PC-3 (cell line): ENCODE data around the gene ZNF324B. TPM values are rescaled to one million over a fixed set of nuclear protein-coding genes. Genes with fewer than 3 reads are reported as not detected.

Experiments used
- ATAC-seq: fragments of 200-7000 bp; cut with Tn5 transposase; 2 replicates; pipeline ENCODE4 v1.9.1; 2020; ENCODE audit warnings: mild to moderate bottlenecking, moderate library complexity
- BruUV-seq: library from RNA; stranded (reverse); fragments of 400-500 nt; replicated peaks from 2 replicates; lab custom pipeline; 2021; lab: Mats Ljungman, UMichigan
- CTCF ChIA-PET: fragments of 300-600 bp; sonication (Branson Sonifier 250); formaldehyde crosslinking; loops from one replicate; lab custom pipeline; 2022; ENCODE audit warnings: antibody characterized with exemption; lab: Charles Lee
- POLR2A ChIA-PET: fragments of 300-600 bp; sonication (Branson Sonifier 250); formaldehyde crosslinking; loops from one replicate; lab custom pipeline; 2022; ENCODE audit warnings: antibody characterized with exemption; ENCODE audit not compliant: unreplicated experiment; lab: Charles Lee
- DNase-seq: peaks from one replicate; pipeline ENCODE4 v3.0.0-alpha.2; 2015
- H2AFZ ChIP-seq: fragments of 300-600 bp; sonication (generic); 2 replicates; pipeline ENCODE4 v1.6.0; 2016; ENCODE audit warnings: antibody characterized with exemption, low read length
- H3F3A ChIP-seq: fragments of 300-600 bp; sonication (generic); one replicate; pipeline ENCODE4 v1.6.0; 2017; ENCODE audit warnings: antibody characterized with exemption, low read length, control low read depth, mild to moderate bottlenecking; ENCODE audit not compliant: unreplicated experiment
- H3K27ac ChIP-seq: fragments of 300-600 bp; sonication (generic); 2 replicates; pipeline ENCODE4 v1.5.1; 2016; ENCODE audit warnings: mild to moderate bottlenecking, low read length
- H3K27me3 ChIP-seq: fragments of 300-600 bp; sonication (generic); 2 replicates; pipeline ENCODE4 v1.6.1; 2016; ENCODE audit warnings: low read length, mixed read lengths
- H3K36me3 ChIP-seq: fragments of 300-600 bp; sonication (generic); 2 replicates; pipeline ENCODE4 v1.6.1; 2016; ENCODE audit warnings: low read depth, mixed run types, low read length, mixed read lengths
- H3K4me1 ChIP-seq: fragments of 300-600 bp; sonication (generic); 2 replicates; pipeline ENCODE4 v1.5.1; 2016; ENCODE audit warnings: low read length; ENCODE audit not compliant: insufficient read depth
- H3K4me2 ChIP-seq: fragments of 300-600 bp; sonication (generic); 2 replicates; pipeline ENCODE4 v1.6.0; 2016; ENCODE audit warnings: low read length
- H3K4me3 ChIP-seq: fragments of 300-600 bp; sonication (generic); 2 replicates; pipeline ENCODE4 v1.5.1; 2016; ENCODE audit warnings: mild to moderate bottlenecking, low read length, mixed read lengths
- H3K79me2 ChIP-seq: fragments of 300-600 bp; sonication (generic); 2 replicates; pipeline ENCODE4 v1.6.1; 2017; ENCODE audit warnings: low read length, mixed read lengths
- H3K9ac ChIP-seq: fragments of 300-600 bp; sonication (generic); 2 replicates; pipeline ENCODE4 v1.6.0; 2016; ENCODE audit warnings: mild to moderate bottlenecking, low read length
- H3K9me2 ChIP-seq: fragments of 300-600 bp; sonication (generic); replicated peaks from 2 replicates; pipeline ENCODE4 v1.6.1; 2016; ENCODE audit warnings: mixed run types, low read length, mixed read lengths
- H3K9me3 ChIP-seq: fragments of 300-600 bp; sonication (generic); 2 replicates; pipeline ENCODE4 v1.6.1; 2016; ENCODE audit warnings: low read length, mixed read lengths
- H4K20me1 ChIP-seq: fragments of 300-600 bp; sonication (generic); 2 replicates; pipeline ENCODE4 v1.6.1; 2016; ENCODE audit warnings: low read length, mixed read lengths
- EZH2 ChIP-seq: fragments of 300-600 bp; sonication (generic); IDR thresholded peaks from one replicate; pipeline ENCODE4 v1.6.1; 2017; ENCODE audit warnings: antibody characterized with exemption, mild to moderate bottlenecking, low read length; ENCODE audit not compliant: unreplicated experiment
- EZH2phosphoT487 ChIP-seq: fragments of 300-600 bp; sonication (generic); IDR thresholded peaks from 2 replicates; pipeline ENCODE4 v1.6.1; 2018; ENCODE audit warnings: mild to moderate bottlenecking, antibody characterized with exemption, low read length, borderline replicate concordance
- intact Hi-C: fragments of 100-400 bp; cut with micrococcal nuclease; formaldehyde crosslinking; loops from 2 replicates; pipeline ENCODE4 v1.9.0; 2023
- total RNA-seq: library from RNA; depleted of rRNA; stranded (reverse); fragments of >200 nt; gene quantifications from 2 replicates; pipeline ENCODE4 v1.2.3, GENCODE V29; 2014
- TF ChIP-seq, protein P1 (sequence below): fragments of 300-600 bp; sonication (generic); conservative IDR thresholded peaks from 2 replicates; pipeline ENCODE4 v1.5.1; 2017; ENCODE audit warnings: antibody characterized with exemption, low read depth, mild to moderate bottlenecking, low read length

The ZNF324B gene
- total RNA-seq, 1 experiment from 2014 or later, result 11.2 TPM

DNA sequence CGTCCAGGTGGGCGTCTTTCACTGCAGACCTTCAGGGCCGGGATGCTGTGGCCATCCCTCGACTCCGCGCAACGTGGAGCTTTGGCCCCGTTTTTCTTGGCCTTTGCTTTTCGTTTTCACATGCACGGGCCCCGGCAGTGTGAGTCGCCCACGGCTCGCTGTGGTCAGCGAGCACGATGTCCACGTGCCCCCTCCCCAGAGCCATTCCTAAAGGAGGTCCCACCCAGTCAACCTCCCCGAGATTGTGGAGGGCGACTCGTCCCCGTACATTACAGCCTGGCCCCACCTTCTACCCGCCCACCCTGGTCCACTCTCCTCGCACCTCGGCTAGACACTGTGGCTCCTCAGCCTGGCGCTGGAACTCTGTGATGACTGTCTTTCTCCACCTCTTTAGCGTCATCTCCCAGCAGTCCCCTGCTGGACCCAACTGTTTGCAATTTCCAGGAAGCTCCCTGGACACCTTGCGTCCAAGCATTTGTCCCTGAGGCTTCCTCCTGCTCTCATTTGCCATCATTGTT, 25.1 kb downstream of the ZNF324B start:
- TF ChIP-seq, protein P1, sequence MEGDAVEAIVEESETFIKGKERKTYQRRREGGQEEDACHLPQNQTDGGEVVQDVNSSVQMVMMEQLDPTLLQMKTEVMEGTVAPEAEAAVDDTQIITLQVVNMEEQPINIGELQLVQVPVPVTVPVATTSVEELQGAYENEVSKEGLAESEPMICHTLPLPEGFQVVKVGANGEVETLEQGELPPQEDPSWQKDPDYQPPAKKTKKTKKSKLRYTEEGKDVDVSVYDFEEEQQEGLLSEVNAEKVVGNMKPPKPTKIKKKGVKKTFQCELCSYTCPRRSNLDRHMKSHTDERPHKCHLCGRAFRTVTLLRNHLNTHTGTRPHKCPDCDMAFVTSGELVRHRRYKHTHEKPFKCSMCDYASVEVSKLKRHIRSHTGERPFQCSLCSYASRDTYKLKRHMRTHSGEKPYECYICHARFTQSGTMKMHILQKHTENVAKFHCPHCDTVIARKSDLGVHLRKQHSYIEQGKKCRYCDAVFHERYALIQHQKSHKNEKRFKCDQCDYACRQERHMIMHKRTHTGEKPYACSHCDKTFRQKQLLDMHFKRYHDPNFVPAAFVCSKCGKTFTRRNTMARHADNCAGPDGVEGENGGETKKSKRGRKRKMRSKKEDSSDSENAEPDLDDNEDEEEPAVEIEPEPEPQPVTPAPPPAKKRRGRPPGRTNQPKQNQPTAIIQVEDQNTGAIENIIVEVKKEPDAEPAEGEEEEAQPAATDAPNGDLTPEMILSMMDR, result no peak
- no peak for TF ChIP-seq EZH2
- TF ChIP-seq EZH2phosphoT487, result no peak
- Histone ChIP-seq H3K79me2 (no peaks in the 10 kb centered on the region), H3F3A (no peaks in the 10 kb centered on the region), H3K27me3 (no peaks in the 10 kb centered on the region), H3K27ac (peak overlapping the region; percentile 48), H3K4me3 (peak overlapping the region; percentile 72), H3K9me3 (no peaks in the 10 kb centered on the region), H3K9ac (peak overlapping the region; percentile 78), H2AFZ (peak overlapping the region; percentile 86), H3K4me1 (peaks cover 20% of the 10 kb centered on the region), H3K4me2 (peak overlapping the region; percentile 93), H3K9me2 (no peaks in the 10 kb centered on the region), H4K20me1 (no peaks in the 10 kb centered on the region), H3K36me3 (no peaks in the 10 kb centered on the region)
- POLR2A ChIA-PET, result interaction anchor here (0.6 kb wide), 1 partner anchor 89 kb away, joined by 4 read pairs; no protein-coding TSS in a partner anchor
- DNase-seq (no peak), ATAC-seq (no peak)
- CTCF ChIA-PET, result no interaction called here
- BruUV-seq, result TSS peak; percentile 16
- intact Hi-C loops, result no loop called here

DNA sequence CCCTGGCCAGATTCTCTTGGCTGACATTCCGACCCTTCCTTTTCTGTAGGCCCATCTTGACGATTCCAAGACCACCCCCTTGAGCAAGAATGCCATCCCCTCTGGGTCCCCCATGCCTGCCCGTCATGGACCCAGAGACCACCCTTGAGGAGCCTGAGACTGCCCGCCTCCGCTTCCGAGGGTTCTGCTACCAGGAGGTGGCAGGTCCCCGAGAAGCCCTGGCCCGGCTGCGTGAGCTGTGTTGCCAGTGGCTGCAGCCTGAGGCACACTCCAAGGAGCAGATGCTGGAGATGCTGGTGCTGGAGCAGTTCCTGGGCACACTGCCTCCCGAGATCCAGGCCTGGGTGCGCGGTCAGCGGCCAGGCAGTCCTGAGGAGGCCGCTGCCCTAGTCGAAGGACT, 25.7 kb downstream of the ZNF324B start:
- Histone ChIP-seq H3K4me3 (peak overlapping the region; percentile 72; the same call in 1 of the 2 replicates), H3K36me3 (peaks cover 2% of the 10 kb centered on the region; the same call in 1 of the 2 replicates), H3K9me2 (no peaks in the 10 kb centered on the region), H3K27me3 (no peaks in the 10 kb centered on the region), H3K9me3 (no peaks in the 10 kb centered on the region), H2AFZ (no peak overlapping the region), H3F3A (no peaks in the 10 kb centered on the region), H3K79me2 (no peaks in the 10 kb centered on the region), H3K4me1 (peaks cover 20% of the 10 kb centered on the region), H4K20me1 (no peaks in the 10 kb centered on the region), H3K9ac (no peak overlapping the region), H3K4me2 (peak overlapping the region; percentile 93), H3K27ac (no peak overlapping the region)
- CTCF ChIA-PET, result no interaction called here
- ATAC-seq (no peak), DNase-seq (no peak)
- no TSS peak for BruUV-seq
- intact Hi-C loops, result no loop called here
- POLR2A ChIA-PET, result interaction anchor here (0.6 kb wide), 1 partner anchor 89 kb away, joined by 4 read pairs; no protein-coding TSS in a partner anchor
- TF ChIP-seq, protein P1, result no peak
- no peak for TF ChIP-seq EZH2phosphoT487
- no peak for TF ChIP-seq EZH2

DNA sequence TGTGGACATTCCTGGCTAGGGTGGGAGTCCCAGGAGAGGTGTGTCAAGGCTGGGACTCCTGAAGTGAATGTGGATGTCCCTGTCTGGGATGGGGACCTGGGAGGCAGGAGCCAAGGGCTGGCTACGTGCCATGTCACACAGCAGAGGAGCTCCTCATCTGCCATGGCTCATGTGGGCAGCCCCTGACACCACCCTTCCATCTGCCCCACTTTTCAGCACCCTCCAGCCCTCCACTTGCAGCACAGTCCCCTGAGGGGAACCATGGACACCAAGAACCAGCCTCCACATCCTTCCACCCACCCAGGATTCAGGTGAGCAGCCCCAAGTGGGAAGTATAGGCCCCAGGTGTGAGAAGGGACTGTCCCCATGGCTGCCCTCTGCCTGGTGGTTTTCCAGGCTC, 26.4 kb downstream of the ZNF324B start:
- Histone ChIP-seq H3K9ac (no peak overlapping the region), H3K79me2 (no peaks in the 10 kb centered on the region), H3K4me2 (no peak overlapping the region), H2AFZ (no peak overlapping the region), H3K9me3 (no peaks in the 10 kb centered on the region), H3K27me3 (no peaks in the 10 kb centered on the region), H3K4me3 (no peak overlapping the region), H3K4me1 (peaks cover 20% of the 10 kb centered on the region), H3K36me3 (peaks cover 4% of the 10 kb centered on the region; the same call in 1 of the 2 replicates), H3F3A (no peaks in the 10 kb centered on the region), H3K9me2 (no peaks in the 10 kb centered on the region), H3K27ac (no peak overlapping the region), H4K20me1 (no peaks in the 10 kb centered on the region)
- ATAC-seq, result no peak
- no peak for DNase-seq
- intact Hi-C loops, result no loop called here
- TF ChIP-seq EZH2 (no peak), EZH2phosphoT487 (no peak)
- TF ChIP-seq, protein P1, result no peak
- BruUV-seq, result no TSS peak
- POLR2A ChIA-PET, result no interaction called here
- CTCF ChIA-PET, result no interaction called here
